Activated naive CD8-positive, alpha-beta T cell treated with anti-CD3 and anti-CD28 coated beads, Interleukin-2, amount 10 ng/mL, durations not matched to agents 7 days and 5 days (primary cell): ENCODE results near the gene LRRC34. TPM values are rescaled to one million over a fixed set of nuclear protein-coding genes. Genes with fewer than 3 reads are reported as not detected.

ENCODE experiments used
- ATAC-seq: fragments of 150-1000 bp; cut with Tn5 transposase; one replicate; pipeline ENCODE4 v1.10.0; 2021; ENCODE audit warnings: low read depth, moderate library complexity
- POLR2A ChIA-PET: fragments of 350-600 bp; sonication (Branson Sonifier 250); formaldehyde crosslinking; loops from one replicate; lab custom pipeline; 2021; ENCODE audit warnings: antibody characterized with exemption; lab: Charles Lee
- DNase-seq: peaks from one replicate; pipeline ENCODE4 v3.0.0; 2021
- H3K27ac Mint-ChIP-seq: one replicate; pipeline ENCODE4 v1.8.0; 2022; ENCODE audit warnings: mild to moderate bottlenecking, mixed read lengths
- H3K27me3 Mint-ChIP-seq: one replicate; pipeline ENCODE4 v1.8.0; 2022; ENCODE audit warnings: mild to moderate bottlenecking, moderate library complexity, mixed read lengths
- H3K36me3 Mint-ChIP-seq: one replicate; pipeline ENCODE4 v1.8.0; 2021; ENCODE audit warnings: mild to moderate bottlenecking, mixed read lengths
- H3K4me1 Mint-ChIP-seq: one replicate; pipeline ENCODE4 v1.8.0; 2021; ENCODE audit warnings: mixed read lengths
- H3K4me3 Mint-ChIP-seq: one replicate; pipeline ENCODE4 v1.8.0; 2022; ENCODE audit warnings: mild to moderate bottlenecking, moderate library complexity, mixed read lengths
- H3K9me3 Mint-ChIP-seq: one replicate; pipeline ENCODE4 v1.8.0; 2021; ENCODE audit warnings: mixed read lengths
- total RNA-seq, 2 experiments: library from RNA; stranded (reverse); gene quantifications; one replicate each; pipeline ENCODE4 v1.2.3, GENCODE V29; 2021

LRRC34 gene, protein sequence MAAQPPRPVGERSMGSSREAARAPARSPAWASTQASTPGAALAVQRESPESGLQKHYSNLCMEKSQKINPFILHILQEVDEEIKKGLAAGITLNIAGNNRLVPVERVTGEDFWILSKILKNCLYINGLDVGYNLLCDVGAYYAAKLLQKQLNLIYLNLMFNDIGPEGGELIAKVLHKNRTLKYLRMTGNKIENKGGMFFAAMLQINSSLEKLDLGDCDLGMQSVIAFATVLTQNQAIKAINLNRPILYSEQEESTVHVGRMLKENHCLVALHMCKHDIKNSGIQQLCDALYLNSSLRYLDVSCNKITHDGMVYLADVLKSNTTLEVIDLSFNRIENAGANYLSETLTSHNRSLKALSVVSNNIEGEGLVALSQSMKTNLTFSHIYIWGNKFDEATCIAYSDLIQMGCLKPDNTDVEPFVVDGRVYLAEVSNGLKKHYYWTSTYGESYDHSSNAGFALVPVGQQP
- total RNA-seq: 1 to 10 TPM; 6.9 to 8.1 TPM

DNA sequence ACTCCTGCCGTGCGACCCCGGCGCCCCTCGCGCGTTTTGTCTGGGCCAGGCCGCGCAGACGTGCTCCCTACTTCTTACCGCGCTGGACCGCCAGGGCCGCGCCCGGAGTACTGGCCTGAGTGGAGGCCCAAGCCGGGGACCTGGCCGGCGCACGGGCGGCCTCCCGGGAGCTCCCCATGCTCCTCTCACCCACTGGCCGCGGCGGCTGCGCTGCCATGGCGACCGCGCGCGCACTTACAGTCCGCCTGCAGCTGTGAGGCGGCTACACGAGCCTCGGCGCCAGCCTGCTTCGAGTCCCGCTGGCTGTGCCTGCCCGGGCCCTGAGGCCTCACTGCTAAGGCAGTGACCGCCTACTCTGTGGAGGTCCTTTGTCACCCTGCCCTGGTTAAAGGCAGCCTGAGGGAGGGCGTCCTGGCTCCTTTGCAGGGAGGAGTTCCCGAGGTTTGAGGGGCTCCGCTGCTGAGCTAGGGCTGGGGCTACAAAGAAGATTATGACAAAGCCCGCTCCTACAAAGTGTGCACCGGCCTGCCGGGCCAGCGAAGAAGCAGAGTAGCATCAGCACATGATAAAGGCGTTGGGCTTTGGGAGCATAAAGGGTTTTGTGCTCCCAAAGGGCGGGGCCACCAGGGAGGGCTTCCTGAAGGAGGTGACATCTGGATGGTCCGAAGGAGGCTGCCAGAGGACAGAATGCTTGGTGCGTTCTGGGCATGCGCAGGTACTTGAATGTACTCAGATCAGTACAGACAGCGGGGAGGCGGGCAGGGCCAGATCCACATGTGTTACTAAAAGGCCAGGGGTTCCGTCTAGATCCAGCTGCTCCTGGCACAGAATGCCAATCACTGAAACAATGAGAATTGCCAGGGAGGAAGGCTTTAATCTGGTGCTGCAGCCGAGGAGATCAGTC lies at the start of gene LRRC34, which contains the start of gene LRRIQ4:
Gene LRRC34 (minus strand): TSS at position 573 of the 904 bp plus-strand sequence. CDS start 356 bp downstream, at position 217.
Gene LRRIQ4 (plus strand): TSS at position 539 of the 904 bp plus-strand sequence. CDS start 9,052 bp downstream, outside the sequence.
- peaks cover 17% of the 10 kb centered on the region for H3K36me3 Mint-ChIP-seq
- peak; percentile 81 for DNase-seq
- POLR2A ChIA-PET: interaction anchor here (0.6 to 6.3 kb wide), 6 partner anchors 10 to 48 kb away, joined by 3 to 50 read pairs (median 12); partner anchors contain the start of genes ACTRT3, MYNN and TERC
- peak; percentile 70 for ATAC-seq
- peak within 1 kb of the TSS; percentile 91 for H3K27ac Mint-ChIP-seq
- peaks cover 7% of the 10 kb centered on the region for H3K9me3 Mint-ChIP-seq
- H3K4me1 Mint-ChIP-seq: peaks cover 28% of the 10 kb centered on the region
- H3K4me3 Mint-ChIP-seq: peak within 1 kb of the TSS; percentile 86
- H3K27me3 Mint-ChIP-seq: peaks cover 6% of the 10 kb centered on the region

DNA sequence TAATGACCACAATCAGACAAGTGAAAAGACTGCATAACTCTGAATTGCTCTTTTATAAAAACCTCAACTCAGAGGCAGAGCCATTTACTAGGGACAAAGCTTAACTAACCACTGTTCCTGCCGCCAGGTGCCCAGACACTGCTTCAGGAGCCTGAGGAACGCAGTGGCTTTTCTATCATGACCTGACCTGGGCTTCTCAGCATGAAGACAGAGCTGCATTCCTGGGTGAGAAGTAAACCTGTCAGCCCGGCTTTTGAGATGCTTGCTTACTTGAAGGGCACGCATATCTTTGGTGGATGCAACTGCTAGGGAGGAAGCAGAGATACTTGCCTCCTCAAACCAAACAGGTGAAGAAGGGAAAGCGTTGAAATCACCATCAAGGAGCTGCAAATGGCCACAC lies 49.2 kb upstream of the LRRC34 start:
- Mint-ChIP-seq H3K4me1 (peaks cover 17% of the 10 kb centered on the region), H3K27ac (no peak overlapping the region), H3K9me3 (no peaks in the 10 kb centered on the region), H3K4me3 (no peak overlapping the region), H3K36me3 (no peaks in the 10 kb centered on the region), H3K27me3 (peaks cover 11% of the 10 kb centered on the region)
- DNase-seq: no peak
- POLR2A ChIA-PET: no interaction called here
- no peak for ATAC-seq

DNA sequence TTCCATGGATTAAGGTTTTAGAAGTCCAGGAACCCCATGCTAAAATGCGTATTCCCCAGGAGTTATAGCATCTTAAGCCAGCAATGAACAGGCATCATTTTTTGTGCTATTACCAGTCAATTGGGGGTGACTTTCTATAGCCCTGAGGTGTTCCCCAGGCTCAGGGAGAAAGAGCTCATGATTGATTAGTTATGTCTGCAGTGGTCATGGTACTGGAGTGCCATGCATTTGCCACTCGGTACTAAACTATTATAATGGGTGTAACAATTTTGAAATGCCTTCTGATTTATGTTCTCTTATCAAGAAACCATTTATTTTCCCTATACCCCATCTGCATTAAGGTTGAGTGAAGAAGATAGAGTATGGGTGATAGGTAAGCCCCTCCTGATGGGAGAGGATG lies 45.1 kb upstream of the LRRC34 start:
- no peak overlapping the region for H3K4me3 Mint-ChIP-seq
- H3K9me3 Mint-ChIP-seq: no peaks in the 10 kb centered on the region
- POLR2A ChIA-PET: no interaction called here
- no peak for DNase-seq
- no peaks in the 10 kb centered on the region for H3K4me1 Mint-ChIP-seq
- H3K27ac Mint-ChIP-seq: no peak overlapping the region
- H3K27me3 Mint-ChIP-seq: peaks cover 11% of the 10 kb centered on the region
- ATAC-seq: no peak
- no peaks in the 10 kb centered on the region for H3K36me3 Mint-ChIP-seq

DNA sequence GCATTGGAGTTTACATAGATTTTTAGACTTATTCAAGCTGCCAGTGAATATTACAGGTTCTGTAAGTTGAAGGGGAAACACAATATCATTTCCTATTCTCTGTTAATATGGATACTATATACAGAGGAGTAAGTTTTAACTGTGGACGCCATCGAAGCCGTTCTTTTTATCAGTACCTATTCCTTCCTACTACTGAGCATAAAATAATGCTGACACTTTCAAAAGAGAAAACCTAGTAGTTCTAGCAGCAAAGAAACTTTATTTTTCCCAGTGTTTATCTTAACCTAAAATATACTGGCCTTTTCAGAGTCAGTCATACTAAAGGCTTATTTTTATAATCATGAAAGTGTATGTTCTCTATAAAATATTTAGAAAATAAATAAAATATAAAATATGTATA lies 42.8 kb upstream of the LRRC34 start:
- ATAC-seq (no peak), DNase-seq (no peak)
- H3K27me3 Mint-ChIP-seq: peaks cover 10% of the 10 kb centered on the region
- no peak overlapping the region for H3K4me3 Mint-ChIP-seq
- H3K27ac Mint-ChIP-seq: no peak overlapping the region
- no peaks in the 10 kb centered on the region for H3K36me3 Mint-ChIP-seq
- H3K4me1 Mint-ChIP-seq: no peaks in the 10 kb centered on the region
- POLR2A ChIA-PET: no interaction called here
- no peaks in the 10 kb centered on the region for H3K9me3 Mint-ChIP-seq

DNA sequence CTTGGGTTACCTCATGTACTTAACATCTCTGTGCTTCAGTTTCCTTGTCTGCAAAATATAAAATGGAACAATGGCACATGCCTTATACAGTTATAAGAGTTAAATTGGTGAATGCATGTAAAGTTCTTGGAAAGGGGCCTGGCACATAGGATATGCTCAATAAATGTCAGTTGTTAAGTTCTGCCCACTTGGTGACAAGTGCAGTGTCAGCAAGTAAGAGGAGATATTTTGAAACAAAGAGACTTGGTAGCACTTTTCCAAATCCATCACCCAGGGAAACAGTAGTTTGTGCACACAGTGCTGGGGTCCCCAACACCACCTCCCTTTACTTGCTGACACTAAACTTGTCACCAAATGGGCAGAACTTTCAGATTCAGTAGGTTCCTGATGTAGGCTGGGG lies 37.9 kb upstream of the LRRC34 start:
- H3K36me3 Mint-ChIP-seq: no peaks in the 10 kb centered on the region
- POLR2A ChIA-PET: no interaction called here
- H3K4me3 Mint-ChIP-seq: no peak overlapping the region
- no peak for ATAC-seq
- no peaks in the 10 kb centered on the region for H3K4me1 Mint-ChIP-seq
- H3K27me3 Mint-ChIP-seq: peaks cover 26% of the 10 kb centered on the region
- H3K9me3 Mint-ChIP-seq: no peaks in the 10 kb centered on the region
- H3K27ac Mint-ChIP-seq: no peak overlapping the region
- DNase-seq: no peak

DNA sequence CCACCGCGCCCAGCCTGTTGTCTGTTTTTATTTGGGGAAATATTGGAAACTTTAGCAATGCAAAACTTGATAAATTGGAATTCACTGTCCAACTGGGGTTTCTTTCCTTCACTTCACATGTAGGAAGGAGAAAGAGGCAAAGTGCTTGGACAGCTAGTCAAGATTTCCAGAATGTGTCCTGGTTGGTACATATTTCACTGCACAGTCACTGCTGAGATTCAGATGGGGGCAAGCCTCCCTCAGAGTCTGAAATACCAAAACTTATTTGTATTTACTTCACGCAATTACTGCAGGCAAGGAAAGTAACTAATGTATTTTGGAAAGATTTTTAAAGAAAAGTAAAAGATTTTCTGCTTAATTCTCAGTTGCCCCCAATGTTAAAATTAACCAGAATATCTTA lies 36.0 kb upstream of the LRRC34 start:
- Mint-ChIP-seq H3K4me1 (no peaks in the 10 kb centered on the region), H3K27me3 (peaks cover 34% of the 10 kb centered on the region), H3K4me3 (no peak overlapping the region), H3K27ac (no peak overlapping the region), H3K36me3 (no peaks in the 10 kb centered on the region), H3K9me3 (no peaks in the 10 kb centered on the region)
- POLR2A ChIA-PET: no interaction called here
- DNase-seq (no peak), ATAC-seq (no peak)

DNA sequence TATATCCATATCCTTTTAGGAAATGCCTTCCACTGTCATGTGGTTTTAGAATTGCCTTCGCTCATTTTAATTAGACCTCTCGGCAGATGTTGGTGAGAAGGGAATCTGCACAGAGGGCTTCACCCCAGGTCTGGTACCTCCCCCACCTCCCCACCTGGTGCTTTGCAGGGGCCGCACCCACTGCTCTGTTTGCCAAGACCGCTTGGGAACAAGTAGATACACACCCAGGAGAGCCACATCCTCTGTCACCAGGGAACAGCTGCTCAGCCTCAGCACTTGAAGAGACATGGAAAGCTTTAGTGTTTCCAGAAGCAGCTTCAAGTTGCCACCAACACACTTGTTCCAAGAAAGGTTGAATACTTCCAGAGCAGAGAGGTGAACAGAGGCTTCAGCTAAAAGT lies 35.2 kb upstream of the LRRC34 start:
- Mint-ChIP-seq H3K27me3 (peaks cover 35% of the 10 kb centered on the region), H3K4me3 (no peak overlapping the region), H3K4me1 (no peaks in the 10 kb centered on the region), H3K36me3 (no peaks in the 10 kb centered on the region), H3K9me3 (no peaks in the 10 kb centered on the region), H3K27ac (no peak overlapping the region)
- ATAC-seq (no peak), DNase-seq (no peak)
- POLR2A ChIA-PET: no interaction called here

DNA sequence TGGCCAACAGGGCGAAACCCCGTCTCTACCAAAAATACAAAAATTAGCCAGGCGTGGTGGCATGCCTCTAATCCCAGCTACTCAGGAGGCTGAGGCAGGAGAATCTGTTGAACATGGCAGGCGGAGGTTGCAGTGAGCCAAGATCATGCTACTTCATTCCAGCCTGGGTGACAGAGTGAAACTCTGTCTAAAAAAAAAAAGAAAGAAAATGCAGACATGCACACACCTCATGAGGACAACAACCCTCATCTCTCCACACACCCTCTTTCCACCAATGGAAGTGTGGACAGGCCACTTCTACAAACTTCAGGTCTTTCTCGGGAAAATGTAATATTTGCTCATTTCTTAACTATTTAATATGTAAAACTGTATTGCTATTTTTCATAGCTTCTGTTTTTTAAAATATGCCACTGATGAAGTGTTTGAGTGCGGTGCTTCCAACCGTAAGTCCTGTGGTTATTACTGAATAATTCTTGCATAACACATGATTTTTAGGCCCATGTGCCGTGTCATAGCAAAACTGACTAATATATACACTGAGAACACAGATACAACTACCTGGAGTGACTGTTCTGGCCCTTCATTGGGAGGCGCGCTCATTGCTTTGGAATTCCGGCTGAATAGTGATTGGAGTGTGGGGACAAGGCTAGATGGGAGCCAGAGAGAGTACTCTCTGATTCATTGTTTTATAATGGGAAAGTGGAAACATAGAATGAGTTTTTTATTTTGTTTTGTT lies 33.9 kb upstream of the LRRC34 start:
- ATAC-seq: no peak
- POLR2A ChIA-PET: no interaction called here
- H3K9me3 Mint-ChIP-seq: no peaks in the 10 kb centered on the region
- no peaks in the 10 kb centered on the region for H3K36me3 Mint-ChIP-seq
- H3K4me1 Mint-ChIP-seq: no peaks in the 10 kb centered on the region
- DNase-seq: no peak
- no peak overlapping the region for H3K4me3 Mint-ChIP-seq
- no peak overlapping the region for H3K27ac Mint-ChIP-seq
- peaks cover 36% of the 10 kb centered on the region for H3K27me3 Mint-ChIP-seq

DNA sequence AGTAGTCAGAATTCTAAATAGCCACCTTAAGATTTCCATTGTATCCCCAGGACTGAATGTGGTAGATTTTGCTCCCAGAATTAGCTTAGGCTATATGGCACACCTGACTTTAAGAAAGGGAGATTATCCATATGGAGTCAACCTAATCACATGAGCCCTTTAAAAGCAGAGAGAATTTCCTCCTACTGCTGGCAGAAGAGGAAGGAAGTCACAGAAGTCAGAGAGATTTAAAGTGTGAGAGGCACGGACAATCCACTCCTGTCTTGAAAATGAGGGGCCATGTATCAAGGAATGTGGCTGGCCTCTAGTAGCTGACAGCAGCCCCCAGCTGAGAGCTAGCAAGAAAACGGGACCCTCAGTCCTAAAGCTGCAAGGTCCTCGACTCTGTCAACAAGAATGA lies 30.3 kb upstream of the LRRC34 start:
- no peak overlapping the region for H3K4me3 Mint-ChIP-seq
- POLR2A ChIA-PET: no interaction called here
- H3K4me1 Mint-ChIP-seq: no peaks in the 10 kb centered on the region
- DNase-seq: no peak
- ATAC-seq: no peak
- H3K27ac Mint-ChIP-seq: no peak overlapping the region
- peaks cover 37% of the 10 kb centered on the region for H3K27me3 Mint-ChIP-seq
- no peaks in the 10 kb centered on the region for H3K9me3 Mint-ChIP-seq
- no peaks in the 10 kb centered on the region for H3K36me3 Mint-ChIP-seq

DNA sequence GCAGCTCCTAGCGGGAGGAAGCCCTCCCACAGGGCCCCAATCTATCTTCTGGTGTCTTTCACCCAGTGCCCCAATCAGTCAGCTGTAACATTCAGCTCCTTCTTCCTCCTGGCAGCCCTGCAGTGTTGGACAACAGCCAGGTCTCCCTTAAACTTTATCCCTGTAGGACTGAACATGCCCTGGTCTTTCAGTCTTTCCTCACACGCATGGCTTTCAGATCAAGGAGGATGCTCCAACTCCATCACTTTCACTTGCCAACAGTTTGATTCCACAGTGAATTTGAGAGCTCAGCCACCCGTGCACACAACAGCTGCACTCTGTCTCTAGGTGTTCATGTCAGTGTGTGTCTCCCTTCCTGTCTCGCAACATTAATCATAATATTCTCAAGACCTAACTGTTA lies 28.5 kb upstream of the LRRC34 start:
- H3K36me3 Mint-ChIP-seq: no peaks in the 10 kb centered on the region
- H3K9me3 Mint-ChIP-seq: no peaks in the 10 kb centered on the region
- H3K27ac Mint-ChIP-seq: no peak overlapping the region
- no peak for DNase-seq
- no peaks in the 10 kb centered on the region for H3K4me1 Mint-ChIP-seq
- POLR2A ChIA-PET: no interaction called here
- no peak overlapping the region for H3K4me3 Mint-ChIP-seq
- no peak for ATAC-seq
- peaks cover 30% of the 10 kb centered on the region for H3K27me3 Mint-ChIP-seq

DNA sequence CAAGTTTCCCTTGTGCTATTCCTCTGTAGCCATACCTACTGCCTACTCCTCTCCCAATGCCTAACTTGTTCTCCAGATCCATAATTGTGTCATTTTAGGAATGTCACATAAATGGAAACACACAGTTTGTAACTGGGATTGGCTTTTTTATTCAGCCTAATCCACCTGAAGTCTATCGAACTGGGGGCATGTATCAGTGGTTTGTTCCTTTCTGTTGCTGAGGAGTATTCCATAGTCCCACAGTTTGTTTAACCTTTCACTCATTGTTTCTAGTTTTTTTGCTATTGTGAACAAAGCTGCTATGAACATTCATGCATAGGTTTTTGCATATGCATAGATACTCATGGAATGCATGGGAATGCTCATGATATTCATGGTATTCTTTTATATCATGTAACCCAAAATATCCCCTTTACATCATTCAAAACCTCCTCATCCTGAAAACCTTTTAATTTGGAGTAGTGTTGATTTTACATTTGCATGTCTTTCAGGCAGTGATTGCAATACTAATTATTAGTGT lies 25.9 kb upstream of the LRRC34 start:
- POLR2A ChIA-PET: no interaction called here
- H3K36me3 Mint-ChIP-seq: no peaks in the 10 kb centered on the region

DNA sequence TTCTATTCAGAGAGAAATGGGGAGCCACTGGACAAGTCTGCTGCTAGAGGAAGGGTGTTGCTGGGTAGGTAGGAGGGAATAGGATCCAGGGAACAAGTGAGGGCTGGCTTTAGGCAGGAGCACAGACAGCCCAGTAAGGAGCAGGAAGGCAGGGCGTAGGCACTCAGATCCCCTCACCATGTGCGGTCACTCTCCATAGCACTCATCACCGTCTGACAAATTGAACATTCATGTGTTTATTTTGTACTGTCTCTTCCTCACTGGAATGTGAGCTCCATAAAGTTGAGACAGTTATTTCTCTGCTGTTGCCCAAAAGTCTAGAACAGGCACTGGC lies 24.2 kb upstream of the LRRC34 start:
- H3K27ac Mint-ChIP-seq: no peak overlapping the region
- DNase-seq: no peak
- POLR2A ChIA-PET: no interaction called here

More for the DNA sequence above, 25.9 kb upstream of the LRRC34 start:
- Mint-ChIP-seq H3K4me1 (no peaks in the 10 kb centered on the region), H3K9me3 (no peaks in the 10 kb centered on the region), H3K27me3 (peaks cover 17% of the 10 kb centered on the region), H3K4me3 (no peak overlapping the region), H3K27ac (no peak overlapping the region)
- DNase-seq: no peak
- ATAC-seq: no peak

More for the DNA sequence above, 24.2 kb upstream of the LRRC34 start:
- H3K4me3 Mint-ChIP-seq: no peak overlapping the region
- H3K36me3 Mint-ChIP-seq: no peaks in the 10 kb centered on the region
- H3K27me3 Mint-ChIP-seq: peaks cover 16% of the 10 kb centered on the region
- H3K9me3 Mint-ChIP-seq: no peaks in the 10 kb centered on the region
- H3K4me1 Mint-ChIP-seq: no peaks in the 10 kb centered on the region
- no peak for ATAC-seq
